ENCODE data around the gene FMR1NB.

DNA sequence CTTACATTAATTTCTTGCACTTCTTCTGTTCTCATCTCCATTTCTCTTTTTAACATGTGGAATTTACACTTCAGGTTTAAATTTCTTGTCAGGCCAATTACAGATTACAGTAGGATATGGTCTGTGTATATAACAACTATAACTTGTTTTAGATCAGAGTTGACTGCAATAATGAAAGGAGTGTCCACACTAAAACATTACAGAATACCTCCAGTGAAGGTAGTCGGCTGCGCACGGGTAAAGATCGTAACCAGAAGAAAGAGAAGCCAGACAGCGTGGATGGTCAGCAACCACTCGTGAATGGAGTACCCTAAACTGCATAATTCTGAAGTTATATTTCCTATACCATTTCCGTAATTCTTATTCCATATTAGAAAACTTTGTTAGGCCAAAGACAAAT is 32.6 kb upstream of the FMR1NB start:
- TF ChIP-seq ZNF561 (CRISPR knock-in tag; conservative IDR thresholded peaks at IDR 0.05) (no peak), CEBPB (tag; IDR thresholded peaks at IDR 0.05) (no peak), RBM39 (optimal IDR thresholded peaks at IDR 0.05; ENCODE audit: low read depth, low read length) (no peak), ZBTB8A (IDR thresholded peaks at IDR 0.05; ENCODE audit: partially characterized antibody) (no peak), BCOR (IDR thresholded peaks at IDR 0.05) (no peak), EHMT2 (IDR thresholded peaks at IDR 0.05) (no peak), STAT5A (IDR thresholded peaks at IDR 0.05; ENCODE audit: borderline replicate concordance, low read length) (no peak), SAFB2 (IDR thresholded peaks at IDR 0.05; ENCODE audit: borderline replicate concordance, low read depth, low read length, severe bottlenecking) (no peak), JUND (IDR thresholded peaks at IDR 0.05; ENCODE audit: borderline replicate concordance, low read depth, low read length) (no peak), JUND (tag; IDR thresholded peaks at IDR 0.05; ENCODE audit: borderline replicate concordance, low read depth, low read length) (no peak)
